GM18519 (cell line): ENCODE results near the gene LHFPL2.
"Not testable (repeated sequence)": the region's sequence is repeated elsewhere in the genome, so short reads cannot be mapped to it uniquely, and the experiment has no call there.

Source experiments
- ATAC-seq: cut with Tn5 transposase; IDR thresholded peaks from one replicate; pipeline ENCODE4 v1.9.1; 2021; ENCODE audit warnings: mild to moderate bottlenecking, moderate library complexity; ENCODE audit not compliant: unreplicated experiment, low FRiP score

The LHFPL2 gene

GRCh38 chr5:78487846-78488245, 160.7 kb downstream of the LHFPL2 start:
- ATAC-seq, result no peak

- ATAC-seq, result no peak
Observed at GRCh38 chr5:78486218-78486617, 162.4 kb downstream of the LHFPL2 start.

GRCh38 chr5:78483809-78484521, 164.6 kb downstream of the LHFPL2 start:
- ATAC-seq, result peak; percentile 80

- ATAC-seq, result no peak
Observed at GRCh38 chr5:78482948-78483347, 165.6 kb downstream of the LHFPL2 start.

GRCh38 chr5:78476795-78477194, 171.8 kb downstream of the LHFPL2 start:
- ATAC-seq, result no peak

- no peak for ATAC-seq
Observed at GRCh38 chr5:78475370-78475769, 173.2 kb downstream of the LHFPL2 start.

- no peak for ATAC-seq
Observed at GRCh38 chr5:78473751-78474150, 174.8 kb downstream of the LHFPL2 start.

GRCh38 chr5:78472469-78473106, 176.0 kb downstream of the LHFPL2 start:
- ATAC-seq, result no peak

GRCh38 chr5:78471896-78472295, 176.7 kb downstream of the LHFPL2 start:
- no peak for ATAC-seq

GRCh38 chr5:78467752-78468357, 180.7 kb downstream of the LHFPL2 start:
- no peak for ATAC-seq

GRCh38 chr5:78467140-78467539, 181.4 kb downstream of the LHFPL2 start:
- no peak for ATAC-seq

- no peak for ATAC-seq
Observed at GRCh38 chr5:78458843-78459242, 189.7 kb downstream of the LHFPL2 start.

- ATAC-seq, result not testable (repeated sequence)
Observed at GRCh38 chr5:78457507-78457906, 191.1 kb downstream of the LHFPL2 start.

- ATAC-seq, result no peak
Observed at GRCh38 chr5:78449103-78449502, 199.5 kb downstream of the LHFPL2 start.

GRCh38 chr5:78447775-78448424, 200.7 kb downstream of the LHFPL2 start:
- ATAC-seq, result no peak
